Measurements from ENCODE around the gene FNDC3B.

FNDC3B gene

GRCh38 chr3:172138193-172138537, 98.8 kb downstream of the FNDC3B start:
- no peak for TF ChIP-seq CTCF (IDR thresholded peaks at IDR 0.05; ENCODE audit: extremely low read depth, missing control alignments)
- DNase-seq (ENCODE audit: low spot score): no peak

GRCh38 chr3:172138792-172139507, 99.6 kb downstream of the FNDC3B start:
- no peak for DNase-seq (ENCODE audit: low spot score)

GRCh38 chr3:172139528-172140276, 100.3 kb downstream of the FNDC3B start:
- TF ChIP-seq CTCF (IDR thresholded peaks at IDR 0.05; ENCODE audit: extremely low read depth, missing control alignments): no peak
- no peak for DNase-seq (ENCODE audit: low spot score)

More at GRCh38 chr3:172138792-172139507, 99.6 kb downstream of the FNDC3B start:
- TF ChIP-seq CTCF (IDR thresholded peaks at IDR 0.05; ENCODE audit: extremely low read depth, missing control alignments): no peak

GRCh38 chr3:172140499-172141391, 101.4 kb downstream of the FNDC3B start:
- no peak for DNase-seq (ENCODE audit: low spot score)

GRCh38 chr3:172142051-172142863, 102.9 kb downstream of the FNDC3B start:
- peak; percentile 51 for DNase-seq (ENCODE audit: low spot score)
- TF ChIP-seq CTCF (IDR thresholded peaks at IDR 0.05; ENCODE audit: extremely low read depth, missing control alignments): no peak

More at GRCh38 chr3:172140499-172141391, 101.4 kb downstream of the FNDC3B start:
- TF ChIP-seq CTCF (IDR thresholded peaks at IDR 0.05; ENCODE audit: extremely low read depth, missing control alignments): no peak

GRCh38 chr3:172142864-172143451, 103.6 kb downstream of the FNDC3B start:
- no peak for TF ChIP-seq CTCF (IDR thresholded peaks at IDR 0.05; ENCODE audit: extremely low read depth, missing control alignments)

More at GRCh38 chr3:172142864-172143451, 103.6 kb downstream of the FNDC3B start:
- DNase-seq (ENCODE audit: low spot score): no peak

Data from GM20000 (cell line).